ENCODE measurements around the gene DSE. TPM values are rescaled to one million over a fixed set of nuclear protein-coding genes. Genes with fewer than 3 reads are reported as not detected.

Gene DSE
- total RNA-seq, 4 donors from 2014 or later: 22.2 to 32.8 (median 30.5) TPM

DNA sequence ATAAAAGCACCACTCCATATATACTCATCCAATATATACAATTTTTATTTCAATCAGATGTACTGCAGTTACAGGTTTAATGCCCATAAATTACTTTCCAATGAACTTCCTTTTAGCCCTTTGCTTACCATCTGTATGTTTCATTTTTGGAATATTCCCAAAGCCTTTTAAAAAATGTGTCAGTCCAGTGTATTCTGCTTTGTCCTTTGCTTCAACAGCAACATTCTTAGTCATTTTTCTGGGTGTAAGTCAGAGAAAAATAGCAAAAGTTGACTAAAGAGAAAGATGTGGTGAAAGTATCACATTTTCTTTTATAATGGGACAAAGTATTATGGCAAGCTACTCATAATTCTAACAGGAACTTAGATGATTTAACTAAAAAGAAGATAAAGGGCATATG, 15.2 kb downstream of the DSE start:
- no peak overlapping the region for H3K4me3 ChIP-seq (replicated peaks in 1 of 3)
- H3K9me3 ChIP-seq: no peaks in the 10 kb centered on the region
- H3K27ac ChIP-seq: no peak overlapping the region
- no peaks in the 10 kb centered on the region for H3K36me3 ChIP-seq
- H3K4me1 ChIP-seq: peaks cover 0 to 3% of the 10 kb centered on the region in 2 donors
- DNase-seq: no peak
- H3K27me3 ChIP-seq: no peaks in the 10 kb centered on the region
- TF ChIP-seq POLR2A (IDR thresholded peaks at IDR 0.05) (no peak), CTCF (IDR thresholded peaks at IDR 0.05) (no peak)
- intact Hi-C loops (cut with DNase I): no loop called here

DNA sequence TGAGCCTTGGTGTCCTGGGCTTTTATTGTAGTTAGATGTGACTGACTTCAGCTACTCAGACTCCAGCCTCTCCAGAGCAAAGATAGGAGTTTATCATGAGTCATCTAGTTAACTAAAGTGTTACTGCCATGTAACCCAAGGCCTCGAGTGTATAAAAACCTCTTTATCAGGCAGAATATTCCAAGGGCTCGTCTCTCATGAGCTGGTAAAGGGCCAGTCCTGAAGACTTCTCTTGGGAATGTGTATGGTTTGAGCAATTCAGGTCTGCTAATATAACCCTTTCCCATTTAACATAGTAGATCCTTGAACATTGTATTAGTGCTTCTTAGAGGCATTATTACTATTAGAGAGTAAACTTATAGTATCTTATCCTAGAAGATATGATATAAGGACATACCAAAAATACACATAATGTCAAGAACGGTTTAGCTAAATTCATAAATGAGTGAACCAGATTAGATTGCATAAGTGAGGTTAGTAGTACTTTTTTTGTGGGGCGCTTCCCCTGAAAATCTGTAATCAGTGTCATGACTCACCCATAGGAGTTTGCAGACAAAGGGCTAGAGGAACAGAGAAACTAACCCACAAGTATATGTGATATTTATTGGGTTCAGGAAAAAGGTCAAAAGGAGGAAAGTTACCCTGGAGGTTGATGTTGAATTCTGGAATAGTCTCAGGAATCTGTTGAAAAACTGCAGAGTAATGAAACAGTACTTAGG, 16.0 kb downstream of the DSE start:
- no peaks in the 10 kb centered on the region for H3K9me3 ChIP-seq
- peaks cover 0 to 3% of the 10 kb centered on the region in 2 donors for H3K4me1 ChIP-seq
- H3K27ac ChIP-seq: no peak overlapping the region
- no peak overlapping the region for H3K4me3 ChIP-seq (replicated peaks in 1 of 3)
- WGBS, 2 donors: 78 to 81% methylated on average over 4 of the region's 4 CpGs
- no peaks in the 10 kb centered on the region for H3K27me3 ChIP-seq
- H3K36me3 ChIP-seq: no peaks in the 10 kb centered on the region
- intact Hi-C loops (cut with DNase I): no loop called here
- DNase-seq: no peak
- TF ChIP-seq CTCF (IDR thresholded peaks at IDR 0.05) (no peak), POLR2A (IDR thresholded peaks at IDR 0.05) (no peak)

GRCh38 chr6:116387374-116387773, 16.6 kb downstream of the DSE start:
- TF ChIP-seq CTCF (IDR thresholded peaks at IDR 0.05): no peak
- no peak for TF ChIP-seq POLR2A (IDR thresholded peaks at IDR 0.05)
- Histone ChIP-seq H3K4me1 (peaks cover 0 to 3% of the 10 kb centered on the region in 2 donors), H3K36me3 (no peaks in the 10 kb centered on the region), H3K27me3 (no peaks in the 10 kb centered on the region), H3K4me3 (replicated peaks in 1 of 3) (no peak overlapping the region), H3K27ac (no peak overlapping the region), H3K9me3 (no peaks in the 10 kb centered on the region)
- intact Hi-C loops (cut with DNase I): no loop called here
- 76 to 78% methylated on average over 3 of the region's 3 CpGs for WGBS, 2 donors
- no peak for DNase-seq

- no peaks in the 10 kb centered on the region for H3K27me3 ChIP-seq
- TF ChIP-seq POLR2A (IDR thresholded peaks at IDR 0.05) (no peak), CTCF (IDR thresholded peaks at IDR 0.05) (no peak)
These were observed 18.2 kb downstream of the DSE start for GRCh38 chr6:116388924-116389323.

DNA sequence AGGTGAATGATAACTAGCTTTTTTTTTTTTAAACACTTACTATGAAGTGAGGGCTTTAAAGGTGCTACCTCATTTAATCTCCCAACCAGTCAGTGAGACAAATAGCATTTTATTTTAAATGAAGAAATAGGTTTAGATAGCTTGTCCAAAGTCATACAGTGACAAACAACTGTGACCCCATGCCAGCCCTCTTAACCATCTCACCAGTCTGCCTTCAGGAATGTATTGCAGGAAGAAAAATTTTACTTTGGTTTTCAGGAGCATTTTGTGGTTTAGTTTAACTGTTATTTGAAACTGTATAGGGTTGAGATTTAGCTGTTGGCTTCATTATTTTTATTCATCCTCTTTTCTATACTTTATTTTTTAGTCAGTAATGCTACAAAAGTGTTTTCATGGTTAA, 18.6 kb downstream of the DSE start:
- Histone ChIP-seq H3K36me3 (no peaks in the 10 kb centered on the region), H3K27me3 (no peaks in the 10 kb centered on the region), H3K9me3 (no peaks in the 10 kb centered on the region), H3K4me1 (peaks cover 0 to 3% of the 10 kb centered on the region in 2 donors), H3K27ac (no peak overlapping the region), H3K4me3 (replicated peaks in 1 of 3) (no peak overlapping the region)
- intact Hi-C loops (cut with DNase I): no loop called here
- TF ChIP-seq CTCF (IDR thresholded peaks at IDR 0.05) (no peak), POLR2A (IDR thresholded peaks at IDR 0.05) (no peak)
- no peak for DNase-seq

More at GRCh38 chr6:116388924-116389323, 18.2 kb downstream of the DSE start:
- DNase-seq: no peak
- Histone ChIP-seq H3K4me1 (peaks cover 0 to 3% of the 10 kb centered on the region in 2 donors), H3K36me3 (no peaks in the 10 kb centered on the region), H3K4me3 (replicated peaks in 1 of 3) (no peak overlapping the region), H3K9me3 (no peaks in the 10 kb centered on the region), H3K27ac (no peak overlapping the region)
- intact Hi-C loops (cut with DNase I): no loop called here
- WGBS, 2 donors: 80 to 82% methylated on average over 3 of the region's 3 CpGs
